Stomach (tissue), 9 donors: Measurements from ENCODE around the gene PTPRK. TPM values are rescaled to one million over a fixed set of nuclear protein-coding genes. Genes with fewer than 3 reads are reported as not detected.

Experiments used
- DNase-seq, 2 donors: peaks; one replicate each; pipeline versions ENCODE4 v3.0.0 to v3.0.0-alpha.2; 2013 to 2019
- H3K27ac ChIP-seq, 5 donors: fragments of 200-600 bp in 4 of 5; sonication (generic) in 4 of 5; one replicate each; pipeline ENCODE4 v1.5.1; 2013 to 2019; ENCODE audit warnings: mild to moderate bottlenecking in 1 of 5, moderate library complexity in 1 of 5
- H3K27me3 ChIP-seq, 3 donors: fragments of 200-600 bp; sonication (generic); one replicate each; pipeline ENCODE4 v1.5.1; 2017 to 2019; ENCODE audit warnings: mixed run types in 1 of 3
- H3K36me3 ChIP-seq, 4 donors: fragments of 200-600 bp; sonication (generic); 1 replicate in 3 of 4; 2 replicates in 1 of 4; pipeline ENCODE4 v1.5.1; 2016 to 2019
- H3K4me1 ChIP-seq, 4 donors: fragments of 200-600 bp; sonication (generic); one replicate each; pipeline ENCODE4 v1.5.1; 2016 to 2019
- H3K4me3 ChIP-seq, 4 donors: fragments of 200-600 bp; sonication (generic) in 3 of 4; one replicate each; pipeline ENCODE4 v1.5.1; 2016 to 2019; ENCODE audit warnings: mild to moderate bottlenecking in 1 of 4
- H3K9me3 ChIP-seq, 4 donors: fragments of 200-600 bp; sonication (generic); one replicate each; pipeline ENCODE4 v1.5.1; 2016 to 2019
- EP300 ChIP-seq: sonication (generic); formaldehyde crosslinking; IDR thresholded peaks from one replicate; pipeline ENCODE4 v1.6.1; 2017; ENCODE audit warnings: antibody characterized with exemption
- POLR2A ChIP-seq, 4 donors: fragments of 450-650 bp; IDR thresholded peaks; one replicate each; pipeline ENCODE4 v1.6.1; 2016; ENCODE audit warnings: antibody characterized with exemption in 4 of 4, control low read depth in 2 of 4, mild to moderate bottlenecking in 1 of 4, moderate library complexity in 1 of 4
- POLR2AphosphoS5 ChIP-seq, 3 donors: sonication (generic); formaldehyde crosslinking; IDR thresholded peaks; one replicate each; pipeline ENCODE4 v1.6.1; 2016; ENCODE audit warnings: antibody characterized with exemption in 3 of 3
- WGBS, 5 donors: extraction: QIAGEN DNeasy Blood & Tissue Kit in 3 of 5; methylation state at CpG; one replicate each; pipeline versions ENCODE4 v1.1.5 to v1.1.7; 2013 to 2018; 5-methylcytosine and 5-hydroxymethylcytosine counted together
- intact Hi-C: fragments of 100-400 bp; cut with DNase I; formaldehyde crosslinking; loops from one replicate; pipeline ENCODE4 v1.15.1; 2023; ENCODE audit warnings: low total_unique reads
- polyA plus RNA-seq, 3 donors: library from polyadenylated mRNA; stranded (reverse); fragments of 200-250 nt; gene quantifications; one replicate each; pipeline ENCODE4 v1.2.3, GENCODE V29; 2013
- total RNA-seq, 5 donors: library from RNA; depleted of rRNA; stranded (reverse); fragments of >200 nt; gene quantifications; one replicate each; pipeline versions ENCODE4 v1.1.0 to v1.2.3, GENCODE V29; 2014 to 2016
- TF ChIP-seq, protein P1 (sequence below), 7 experiments: fragments of 450-650 bp in 4 of 7; fragments of 200-600 bp in 3 of 7; sonication (generic) in 3 of 7; IDR thresholded peaks; one replicate each; pipeline ENCODE4 v1.5.1; 2016 to 2019; ENCODE audit warnings: antibody characterized with exemption in 7 of 7, control low read depth in 2 of 7, mild to moderate bottlenecking in 1 of 7
- donor health status: healthy with polysubstance abuse.
- donor health status: Bipolar disorder and iron deficiency.
- donor health status: healthy.

The PTPRK gene
- total and polyA plus RNA-seq, 8 donors: 7.0 to 644 (median 114) TPM

DNA sequence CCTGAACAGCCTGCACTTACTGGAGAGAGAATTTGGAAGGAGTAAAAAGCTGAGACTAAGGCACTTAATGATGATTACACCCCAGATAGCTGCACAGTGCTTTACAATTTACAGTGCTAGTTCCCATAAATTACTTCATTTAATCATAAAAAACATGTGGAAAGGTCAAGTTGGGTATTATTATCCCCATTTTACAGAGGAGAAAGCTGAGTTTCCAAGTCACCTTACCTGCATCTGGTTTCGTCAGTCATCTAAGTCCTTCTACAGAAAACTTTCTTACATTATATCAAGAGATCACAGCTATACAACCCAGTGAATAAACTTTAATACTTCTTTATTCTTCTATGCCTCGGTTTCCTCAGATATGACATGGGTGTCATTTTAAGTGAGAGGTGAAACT is 3.3 kb downstream of the PTPRK start:
- peaks cover 17 to 75% (median 51%) of the 10 kb centered on the region in 4 donors for H3K4me1 ChIP-seq
- H3K27ac ChIP-seq: peak overlapping the region in 3 of 5 donors; percentile 64 to 97 (median 67)
- DNase-seq: no peak
- H3K36me3 ChIP-seq: no peaks in the 10 kb centered on the region
- WGBS, 5 donors: 35 to 66% (median 50%) methylated on average over 2 of the region's 2 CpGs
- H3K27me3 ChIP-seq: peaks cover 0 to 28% (median 9%) of the 10 kb centered on the region in 3 donors
- TF ChIP-seq, protein P1, sequence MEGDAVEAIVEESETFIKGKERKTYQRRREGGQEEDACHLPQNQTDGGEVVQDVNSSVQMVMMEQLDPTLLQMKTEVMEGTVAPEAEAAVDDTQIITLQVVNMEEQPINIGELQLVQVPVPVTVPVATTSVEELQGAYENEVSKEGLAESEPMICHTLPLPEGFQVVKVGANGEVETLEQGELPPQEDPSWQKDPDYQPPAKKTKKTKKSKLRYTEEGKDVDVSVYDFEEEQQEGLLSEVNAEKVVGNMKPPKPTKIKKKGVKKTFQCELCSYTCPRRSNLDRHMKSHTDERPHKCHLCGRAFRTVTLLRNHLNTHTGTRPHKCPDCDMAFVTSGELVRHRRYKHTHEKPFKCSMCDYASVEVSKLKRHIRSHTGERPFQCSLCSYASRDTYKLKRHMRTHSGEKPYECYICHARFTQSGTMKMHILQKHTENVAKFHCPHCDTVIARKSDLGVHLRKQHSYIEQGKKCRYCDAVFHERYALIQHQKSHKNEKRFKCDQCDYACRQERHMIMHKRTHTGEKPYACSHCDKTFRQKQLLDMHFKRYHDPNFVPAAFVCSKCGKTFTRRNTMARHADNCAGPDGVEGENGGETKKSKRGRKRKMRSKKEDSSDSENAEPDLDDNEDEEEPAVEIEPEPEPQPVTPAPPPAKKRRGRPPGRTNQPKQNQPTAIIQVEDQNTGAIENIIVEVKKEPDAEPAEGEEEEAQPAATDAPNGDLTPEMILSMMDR (IDR thresholded peaks at IDR 0.05): no peak
- no peak for TF ChIP-seq POLR2AphosphoS5 (IDR thresholded peaks at IDR 0.05)
- TF ChIP-seq POLR2A (IDR thresholded peaks at IDR 0.05): no peak
- TF ChIP-seq EP300: no peak
- no peaks in the 10 kb centered on the region for H3K9me3 ChIP-seq
- peak overlapping the region in 3 of 4 donors; percentile 8 to 81 (median 68) for H3K4me3 ChIP-seq
- intact Hi-C loops: no loop called here

DNA sequence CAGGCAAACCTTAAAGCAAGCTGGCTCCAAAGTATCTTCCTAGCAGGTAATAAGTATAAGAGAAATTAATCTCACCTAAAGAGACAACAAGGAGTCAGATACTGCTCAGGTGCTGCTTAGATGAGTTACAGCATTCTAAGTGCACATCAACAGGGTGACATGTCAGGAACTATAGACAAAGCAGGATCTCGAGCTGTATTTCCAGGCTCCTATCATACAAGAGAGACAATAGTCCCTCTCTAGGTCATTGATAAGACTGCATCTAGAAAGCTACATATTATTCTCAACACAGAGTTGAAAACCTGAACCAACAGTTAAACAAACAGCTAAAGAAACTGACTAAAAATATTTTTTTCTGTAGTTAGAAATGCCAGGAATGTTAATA is 3.9 kb downstream of the PTPRK start:
- H3K27ac ChIP-seq: peak overlapping the region in 4 of 5 donors; percentile 22 to 97 (median 66)
- peaks cover 17 to 81% (median 51%) of the 10 kb centered on the region in 4 donors for H3K4me1 ChIP-seq
- intact Hi-C loops: no loop called here
- TF ChIP-seq EP300: no peak
- TF ChIP-seq, protein P1 (IDR thresholded peaks at IDR 0.05): peak in 2 of 7 experiments; percentile 22 to 25
- H3K27me3 ChIP-seq: peaks cover 0 to 28% (median 9%) of the 10 kb centered on the region in 3 donors
- DNase-seq: peak in 1 of 2 donors; percentile 55
- peak overlapping the region in 2 of 4 donors; percentile 68 to 81 for H3K4me3 ChIP-seq
- H3K9me3 ChIP-seq: no peaks in the 10 kb centered on the region
- H3K36me3 ChIP-seq: no peaks in the 10 kb centered on the region
- 6 to 17% (median 17%) methylated on average over 1 of the region's 1 CpG for WGBS, 5 donors

DNA sequence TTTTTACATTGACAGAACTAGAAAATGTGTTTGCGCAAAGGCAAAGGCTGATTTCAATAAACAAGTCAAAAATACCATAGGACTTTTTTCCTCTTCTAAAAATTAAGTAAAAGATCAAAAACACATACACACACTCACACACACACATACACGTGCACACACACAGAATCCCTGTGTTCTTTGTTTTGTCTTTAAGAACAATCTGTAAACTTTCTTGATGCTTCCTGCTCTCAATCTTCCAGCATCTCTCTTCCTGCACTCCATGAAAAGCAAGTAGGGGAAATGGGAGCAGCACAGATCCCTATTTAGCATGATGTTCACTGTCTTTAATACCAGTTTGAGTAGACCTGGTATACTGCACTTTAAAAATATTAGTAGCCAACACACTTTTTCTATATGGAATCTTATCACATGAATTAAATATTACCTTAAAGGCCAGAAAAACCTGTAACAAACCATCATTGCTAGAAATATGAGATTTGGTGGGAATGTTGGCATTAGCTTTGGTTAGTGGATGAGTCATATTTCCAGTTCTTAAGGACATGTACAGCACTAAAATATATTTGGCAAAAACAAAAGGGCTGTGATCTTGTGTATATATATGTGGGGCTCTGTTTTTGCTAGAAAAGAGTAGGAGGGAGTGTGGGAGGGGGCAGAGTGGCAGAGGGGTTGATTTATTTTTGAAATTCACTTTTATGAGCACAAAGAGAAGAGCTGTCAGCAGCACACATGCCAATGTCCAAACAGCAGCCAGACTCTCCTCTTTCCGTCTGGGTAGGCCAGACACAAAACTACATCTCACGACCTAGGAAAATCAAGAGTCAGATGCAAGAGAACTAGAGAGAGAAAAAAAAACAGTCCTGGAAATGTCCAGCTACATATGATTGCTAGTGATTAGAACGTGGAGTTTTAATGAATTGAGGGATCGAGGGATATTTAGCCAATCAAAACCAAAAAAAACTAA is 4.6 kb downstream of the PTPRK start:
- TF ChIP-seq POLR2A (IDR thresholded peaks at IDR 0.05) (no peak), POLR2AphosphoS5 (IDR thresholded peaks at IDR 0.05) (no peak), EP300 (no peak)
- TF ChIP-seq, protein P1 (IDR thresholded peaks at IDR 0.05): no peak
- no peaks in the 10 kb centered on the region for H3K9me3 ChIP-seq
- peaks cover 17 to 81% (median 52%) of the 10 kb centered on the region in 4 donors for H3K4me1 ChIP-seq
- no peaks in the 10 kb centered on the region for H3K36me3 ChIP-seq
- DNase-seq: no peak
- H3K4me3 ChIP-seq: peak overlapping the region in 1 of 4 donors; percentile 17
- H3K27me3 ChIP-seq: peaks cover 0 to 27% (median 9%) of the 10 kb centered on the region in 3 donors
- intact Hi-C loops: no loop called here
- peak overlapping the region; percentile 22 to 97 (median 64) for H3K27ac ChIP-seq
- WGBS, 5 donors: 33 to 48% (median 38%) methylated on average over 6 of the region's 6 CpGs

DNA sequence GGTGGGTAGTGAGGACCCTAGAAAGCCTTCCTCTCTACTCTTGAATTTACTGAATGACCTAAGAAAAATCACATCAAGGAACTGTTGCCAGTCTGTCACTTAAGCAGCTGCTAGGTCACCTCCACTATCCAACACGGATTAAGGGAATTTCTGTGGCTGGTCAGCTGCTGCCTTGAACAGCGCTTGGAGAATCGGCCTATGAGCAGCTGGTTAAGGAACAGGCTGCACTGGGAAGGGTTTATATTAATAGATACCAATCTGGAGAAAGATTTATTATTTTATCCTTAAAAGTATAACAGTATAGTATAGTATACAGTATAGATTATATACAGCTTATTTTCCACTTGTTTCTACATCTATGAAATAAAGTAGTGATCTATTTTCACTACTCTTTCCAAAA is 6.5 kb downstream of the PTPRK start:
- no peaks in the 10 kb centered on the region for H3K9me3 ChIP-seq
- intact Hi-C loops: no loop called here
- peak overlapping the region in 3 of 5 donors; percentile 3 to 67 (median 29) for H3K27ac ChIP-seq
- H3K4me3 ChIP-seq: no peak overlapping the region
- 22 to 43% (median 29%) methylated on average over 3 of the region's 3 CpGs for WGBS, 5 donors
- no peaks in the 10 kb centered on the region for H3K36me3 ChIP-seq
- DNase-seq: no peak
- peaks cover 0 to 7% (median 0%) of the 10 kb centered on the region in 3 donors for H3K27me3 ChIP-seq
- TF ChIP-seq EP300 (no peak), POLR2AphosphoS5 (IDR thresholded peaks at IDR 0.05) (no peak), POLR2A (IDR thresholded peaks at IDR 0.05) (no peak)
- TF ChIP-seq, protein P1 (IDR thresholded peaks at IDR 0.05): no peak
- peaks cover 25 to 99% (median 68%) of the 10 kb centered on the region in 4 donors for H3K4me1 ChIP-seq
